MCF 10A (cell line): ENCODE data around the gene ACOT7. TPM values are rescaled to one million over a fixed set of nuclear protein-coding genes. Genes with fewer than 3 reads are reported as not detected.

ENCODE experiments used
- BruUV-seq: library from RNA; stranded (reverse); fragments of 400-500 nt; replicated peaks from 2 replicates; lab custom pipeline; 2021; lab: Mats Ljungman, UMichigan
- CTCF ChIA-PET: fragments of 300-600 bp; sonication (Branson Sonifier 250); formaldehyde crosslinking; extraction: SDS; loops from one replicate; lab custom pipeline; 2021; ENCODE audit warnings: antibody characterized with exemption, inconsistent platforms; lab: Yijun Ruan, JAX
- POLR2A ChIA-PET: fragments of 300-600, 350-650 bp; sonication (Branson Sonifier 250); formaldehyde crosslinking; extraction: SDS; loops from one replicate; lab custom pipeline; 2020; ENCODE audit warnings: antibody characterized with exemption, inconsistent platforms; lab: Yijun Ruan, JAX
- DNase-seq: peaks from one replicate; pipeline ENCODE4 v3.0.0-alpha.2; 2018; ENCODE audit not compliant: unreplicated experiment
- H3K27ac Mint-ChIP-seq: one replicate; pipeline ENCODE4 v1.8.0; 2022; ENCODE audit warnings: mild to moderate bottlenecking, low read depth, mixed read lengths; ENCODE audit not compliant: unreplicated experiment
- H3K27me3 Mint-ChIP-seq: one replicate; pipeline ENCODE4 v1.8.0; 2022; ENCODE audit warnings: mixed read lengths; ENCODE audit not compliant: insufficient read depth, unreplicated experiment
- H3K36me3 Mint-ChIP-seq: one replicate; pipeline ENCODE4 v1.8.0; 2022; ENCODE audit warnings: mild to moderate bottlenecking, moderate library complexity, mixed read lengths; ENCODE audit not compliant: insufficient read depth, unreplicated experiment
- H3K4me1 Mint-ChIP-seq: one replicate; pipeline ENCODE4 v1.8.0; 2022; ENCODE audit warnings: mixed read lengths; ENCODE audit not compliant: insufficient read depth, unreplicated experiment
- H3K4me3 Mint-ChIP-seq: one replicate; pipeline ENCODE4 v1.8.0; 2022; ENCODE audit warnings: mild to moderate bottlenecking, moderate library complexity, mixed read lengths; ENCODE audit not compliant: unreplicated experiment
- H3K9me3 Mint-ChIP-seq: one replicate; pipeline ENCODE4 v1.8.0; 2022; ENCODE audit warnings: mixed read lengths; ENCODE audit not compliant: unreplicated experiment
- CTCF ChIP-seq: fragments of 200-600 bp; IDR thresholded peaks from one replicate; pipeline ENCODE4 v1.8.0; 2022; ENCODE audit warnings: antibody characterized with exemption, mild to moderate bottlenecking; ENCODE audit not compliant: unreplicated experiment
- intact Hi-C: fragments of 100-400 bp; cut with micrococcal nuclease; formaldehyde crosslinking; loops from 2 replicates; pipeline ENCODE4 v1.14.1; 2022
- total RNA-seq: library from RNA; stranded (reverse); gene quantifications from 2 replicates; pipeline ENCODE4 v1.2.3, GENCODE V29; 2022

The ACOT7 gene
- total RNA-seq, 1 experiment from 2014 or later: 117 TPM

- peaks cover 16% of the 10 kb centered on the region for H3K36me3 Mint-ChIP-seq
- BruUV-seq: no TSS peak
- no peak overlapping the region for H3K27ac Mint-ChIP-seq
- H3K27me3 Mint-ChIP-seq: no peaks in the 10 kb centered on the region
- no peaks in the 10 kb centered on the region for H3K9me3 Mint-ChIP-seq
- CTCF ChIA-PET: interaction anchor here (1.2 kb wide), 1 partner anchor 69 kb away, joined by 3 read pairs; no protein-coding TSS in a partner anchor
- no peak for TF ChIP-seq CTCF
- intact Hi-C loops: no loop called here
- H3K4me1 Mint-ChIP-seq: no peaks in the 10 kb centered on the region
- no peak overlapping the region for H3K4me3 Mint-ChIP-seq
- DNase-seq: no peak
- POLR2A ChIA-PET: no interaction called here
These were observed 119.5 kb downstream of the ACOT7 start for GRCh38 chr1:6274102-6274501.

GRCh38 chr1:6273380-6273891 lies 120.1 kb downstream of the ACOT7 start:
- H3K27me3 Mint-ChIP-seq: no peaks in the 10 kb centered on the region
- POLR2A ChIA-PET: no interaction called here
- no peak overlapping the region for H3K27ac Mint-ChIP-seq
- peaks cover 16% of the 10 kb centered on the region for H3K36me3 Mint-ChIP-seq
- no peak overlapping the region for H3K4me3 Mint-ChIP-seq
- TF ChIP-seq CTCF: no peak
- CTCF ChIA-PET: interaction anchor here (0.6 to 1.2 kb wide), 2 partner anchors 63 to 70 kb away, joined by 3 to 4 read pairs; no protein-coding TSS in a partner anchor
- DNase-seq: peak; percentile 26
- no TSS peak for BruUV-seq
- no peaks in the 10 kb centered on the region for H3K9me3 Mint-ChIP-seq
- H3K4me1 Mint-ChIP-seq: no peaks in the 10 kb centered on the region
- intact Hi-C loops: no loop called here

DNA sequence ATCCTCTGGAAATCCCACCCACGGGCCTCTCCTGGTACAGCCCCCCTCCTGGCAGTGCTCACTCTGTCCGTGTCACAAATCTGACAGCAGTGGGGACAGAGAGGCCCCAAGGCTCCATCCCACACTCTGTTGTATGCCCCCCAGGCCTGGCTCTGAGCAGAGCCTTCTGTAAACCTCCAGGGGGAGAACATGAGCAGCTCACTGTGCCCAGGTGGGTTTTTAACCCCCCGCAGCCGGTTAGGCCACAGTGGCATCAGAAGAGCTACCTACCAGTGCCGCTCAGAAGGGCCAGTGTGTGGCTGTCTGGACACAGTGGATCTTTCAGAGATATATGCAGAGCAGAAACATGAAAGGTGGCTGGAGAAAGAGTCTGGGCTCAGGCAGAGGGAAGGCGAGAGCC lies 120.7 kb downstream of the ACOT7 start:
- intact Hi-C loops: no loop called here
- Mint-ChIP-seq H3K4me1 (peaks cover 3% of the 10 kb centered on the region), H3K36me3 (peaks cover 15% of the 10 kb centered on the region), H3K9me3 (no peaks in the 10 kb centered on the region), H3K4me3 (no peak overlapping the region), H3K27ac (no peak overlapping the region), H3K27me3 (no peaks in the 10 kb centered on the region)
- TF ChIP-seq CTCF: no peak
- no peak for DNase-seq
- POLR2A ChIA-PET: no interaction called here
- CTCF ChIA-PET: interaction anchor here (0.6 to 1.2 kb wide), 2 partner anchors 63 to 70 kb away, joined by 3 to 4 read pairs; no protein-coding TSS in a partner anchor
- no TSS peak for BruUV-seq

- Mint-ChIP-seq H3K27ac (no peak overlapping the region), H3K27me3 (no peaks in the 10 kb centered on the region), H3K9me3 (no peaks in the 10 kb centered on the region), H3K36me3 (peaks cover 11% of the 10 kb centered on the region), H3K4me3 (no peak overlapping the region), H3K4me1 (peaks cover 7% of the 10 kb centered on the region)
- no peak for TF ChIP-seq CTCF
- DNase-seq: no peak
- ChIA-PET CTCF (no interaction called here), POLR2A (no interaction called here)
- no TSS peak for BruUV-seq
- intact Hi-C loops: no loop called here
These were observed 121.1 kb downstream of the ACOT7 start for GRCh38 chr1:6272452-6272851.
